Large intestine (tissue), 3 donors: Measurements from ENCODE around the gene WWOX. TPM values are rescaled to one million over a fixed set of nuclear protein-coding genes. Genes with fewer than 3 reads are reported as not detected.
A peak's percentile ranks its signal among the peaks of the same experiment; 100 is the strongest.

Experiments
- DNase-seq, 2 donors: peaks; one replicate each; pipeline versions ENCODE4 v3.0.0 to v3.0.0-alpha.2; 2013
- H3K27ac ChIP-seq: one replicate; pipeline ENCODE4 v1.5.1; 2013; ENCODE audit warnings: low read length
- H3K27me3 ChIP-seq: 2 replicates; pipeline ENCODE4 v1.6.1; 2013; ENCODE audit warnings: low read length; ENCODE audit not compliant: control insufficient read depth, insufficient read depth
- H3K36me3 ChIP-seq: 2 replicates; pipeline ENCODE4 v1.6.1; 2013; ENCODE audit warnings: low read length; ENCODE audit not compliant: control insufficient read depth, insufficient read depth
- H3K4me1 ChIP-seq: one replicate; pipeline ENCODE4 v1.6.1; 2013; ENCODE audit warnings: low read length; ENCODE audit not compliant: control insufficient read depth, insufficient read depth
- H3K4me3 ChIP-seq: one replicate; pipeline ENCODE4 v1.5.1; 2013; ENCODE audit warnings: low read length
- H3K9me3 ChIP-seq: one replicate; pipeline ENCODE4 v1.6.1; 2013; ENCODE audit warnings: mild to moderate bottlenecking, low read depth, low read length, moderate library complexity; ENCODE audit not compliant: control insufficient read depth
- WGBS: methylation state at CpG from one replicate; pipeline ENCODE4 v1.1.5; 2013; ENCODE audit warnings: low lambda C conversion rate; ENCODE audit not compliant: insufficient coverage; 5-methylcytosine and 5-hydroxymethylcytosine counted together
- polyA plus RNA-seq: library from polyadenylated mRNA; unstranded; fragments of 120-200 nt; gene quantifications from one replicate; pipeline ENCODE4 v1.2.1, GENCODE V29; 2013

Gene WWOX
- polyA plus RNA-seq, 1 donor = 16.2 TPM

GRCh38 chr16:79072517-79072916 is 973.1 kb downstream of the WWOX start:
- no peak overlapping the region for H3K4me3 ChIP-seq
- no peaks in the 10 kb centered on the region for H3K27me3 ChIP-seq
- H3K9me3 ChIP-seq = no peaks in the 10 kb centered on the region
- H3K4me1 ChIP-seq = no peaks in the 10 kb centered on the region
- H3K36me3 ChIP-seq = no peaks in the 10 kb centered on the region
- 93% methylated on average over 4 of the region's 4 CpGs for WGBS
- DNase-seq = no peak
- H3K27ac ChIP-seq = no peak overlapping the region

DNA sequence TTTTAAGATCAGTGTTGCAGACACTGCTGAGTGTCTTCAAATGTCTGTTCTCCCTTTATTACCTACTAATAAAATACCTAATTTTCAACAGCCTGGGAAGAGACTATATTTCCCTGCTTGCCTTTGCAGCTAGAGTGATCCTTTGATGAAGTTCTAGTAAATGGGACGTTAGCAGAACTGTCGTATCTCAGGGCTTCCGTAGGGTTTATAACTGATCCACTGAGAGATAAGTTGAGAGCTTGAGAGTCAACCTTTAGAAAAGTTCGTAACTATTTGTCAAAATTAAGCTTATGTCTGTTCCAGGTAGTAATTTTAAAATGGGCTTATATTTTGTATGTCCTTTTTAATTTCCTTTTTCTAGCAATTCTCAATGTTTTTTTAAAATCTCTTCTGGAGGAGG is 974.1 kb downstream of the WWOX start:
- H3K27me3 ChIP-seq = no peaks in the 10 kb centered on the region
- H3K36me3 ChIP-seq = no peaks in the 10 kb centered on the region
- H3K4me3 ChIP-seq = no peak overlapping the region
- no peak for DNase-seq
- H3K4me1 ChIP-seq = no peaks in the 10 kb centered on the region
- no peak overlapping the region for H3K27ac ChIP-seq
- 60% methylated on average over 1 of the region's 4 CpGs for WGBS
- no peaks in the 10 kb centered on the region for H3K9me3 ChIP-seq

DNA sequence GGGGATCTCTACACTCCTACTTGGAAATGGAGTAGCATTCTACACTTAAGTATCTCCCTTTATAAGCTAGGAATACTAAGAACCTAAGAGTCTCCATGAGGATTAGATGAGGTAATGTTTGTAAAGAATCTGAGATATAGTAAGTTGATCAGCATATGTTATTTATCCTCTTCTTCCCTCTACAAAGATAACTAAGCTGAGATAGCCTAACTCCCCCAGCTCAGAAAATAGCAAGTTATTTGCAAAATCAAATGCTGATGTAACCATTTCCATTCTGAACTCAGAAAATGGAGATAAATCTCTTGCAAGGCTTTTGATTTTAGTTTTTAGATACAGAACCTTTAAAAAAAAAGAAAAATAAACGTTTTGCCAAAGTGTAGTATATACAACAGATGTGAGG is 975.1 kb downstream of the WWOX start:
- Histone ChIP-seq H3K4me3 (no peak overlapping the region), H3K4me1 (no peaks in the 10 kb centered on the region), H3K9me3 (no peaks in the 10 kb centered on the region), H3K27ac (no peak overlapping the region), H3K36me3 (no peaks in the 10 kb centered on the region), H3K27me3 (no peaks in the 10 kb centered on the region)
- DNase-seq = no peak
- 60% methylated on average over 1 of the region's 1 CpG for WGBS

DNA sequence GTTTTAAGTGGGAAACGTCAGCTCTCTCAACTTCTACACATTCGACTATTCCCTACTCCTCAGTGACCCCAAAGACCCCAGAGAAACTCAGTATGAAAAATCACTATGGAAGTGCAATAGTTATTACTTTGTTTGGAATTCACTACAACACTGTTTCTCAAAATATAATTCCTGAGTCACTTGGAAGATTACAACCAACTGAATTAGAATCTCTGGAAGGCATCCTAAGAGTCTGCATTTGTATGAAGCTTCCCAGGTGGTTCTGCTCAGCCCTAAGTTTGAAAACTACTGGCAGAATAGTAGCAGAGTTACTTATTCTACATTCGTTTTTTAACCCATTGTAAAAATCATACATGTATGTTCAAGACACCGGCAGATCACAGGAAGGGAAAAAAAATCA is 975.5 kb downstream of the WWOX start:
- no peak overlapping the region for H3K27ac ChIP-seq
- WGBS = no CpG with 5 or more reads among the region's 4 CpGs
- H3K27me3 ChIP-seq = no peaks in the 10 kb centered on the region
- no peak overlapping the region for H3K4me3 ChIP-seq
- H3K9me3 ChIP-seq = no peaks in the 10 kb centered on the region
- no peaks in the 10 kb centered on the region for H3K4me1 ChIP-seq
- no peaks in the 10 kb centered on the region for H3K36me3 ChIP-seq
- no peak for DNase-seq

- no CpG with 5 or more reads among the region's 12 CpGs for WGBS
- no peak overlapping the region for H3K27ac ChIP-seq
- no peaks in the 10 kb centered on the region for H3K9me3 ChIP-seq
- DNase-seq = no peak
- H3K36me3 ChIP-seq = no peaks in the 10 kb centered on the region
- H3K27me3 ChIP-seq = no peaks in the 10 kb centered on the region
- no peak overlapping the region for H3K4me3 ChIP-seq
- peaks cover 5% of the 10 kb centered on the region for H3K4me1 ChIP-seq
Observed at GRCh38 chr16:79076047-79076767, 976.8 kb downstream of the WWOX start.

DNA sequence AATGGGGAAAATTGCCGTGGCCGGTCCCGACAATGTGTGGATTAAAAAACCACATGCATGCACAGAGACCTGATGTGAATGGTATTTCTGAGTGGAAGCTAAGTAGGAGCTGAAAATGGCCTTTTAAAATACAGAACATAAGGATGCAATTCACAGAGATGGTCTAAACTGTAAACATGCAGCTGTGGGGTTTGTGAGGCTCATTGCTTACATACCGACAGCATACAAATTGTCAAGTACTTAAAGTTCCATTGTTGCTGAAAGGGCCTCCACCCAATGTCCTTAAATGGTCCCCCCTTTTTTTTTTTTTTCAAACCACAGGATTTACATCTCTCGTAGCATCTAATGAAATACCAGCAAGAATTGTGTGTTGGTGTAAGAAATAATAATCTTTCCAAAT is 977.9 kb downstream of the WWOX start:
- no peak for DNase-seq
- H3K4me1 ChIP-seq = peaks cover 12% of the 10 kb centered on the region
- H3K9me3 ChIP-seq = no peaks in the 10 kb centered on the region
- H3K27me3 ChIP-seq = no peaks in the 10 kb centered on the region
- H3K4me3 ChIP-seq = no peak overlapping the region
- 80% methylated on average over 1 of the region's 5 CpGs for WGBS
- H3K36me3 ChIP-seq = no peaks in the 10 kb centered on the region
- H3K27ac ChIP-seq = no peak overlapping the region

DNA sequence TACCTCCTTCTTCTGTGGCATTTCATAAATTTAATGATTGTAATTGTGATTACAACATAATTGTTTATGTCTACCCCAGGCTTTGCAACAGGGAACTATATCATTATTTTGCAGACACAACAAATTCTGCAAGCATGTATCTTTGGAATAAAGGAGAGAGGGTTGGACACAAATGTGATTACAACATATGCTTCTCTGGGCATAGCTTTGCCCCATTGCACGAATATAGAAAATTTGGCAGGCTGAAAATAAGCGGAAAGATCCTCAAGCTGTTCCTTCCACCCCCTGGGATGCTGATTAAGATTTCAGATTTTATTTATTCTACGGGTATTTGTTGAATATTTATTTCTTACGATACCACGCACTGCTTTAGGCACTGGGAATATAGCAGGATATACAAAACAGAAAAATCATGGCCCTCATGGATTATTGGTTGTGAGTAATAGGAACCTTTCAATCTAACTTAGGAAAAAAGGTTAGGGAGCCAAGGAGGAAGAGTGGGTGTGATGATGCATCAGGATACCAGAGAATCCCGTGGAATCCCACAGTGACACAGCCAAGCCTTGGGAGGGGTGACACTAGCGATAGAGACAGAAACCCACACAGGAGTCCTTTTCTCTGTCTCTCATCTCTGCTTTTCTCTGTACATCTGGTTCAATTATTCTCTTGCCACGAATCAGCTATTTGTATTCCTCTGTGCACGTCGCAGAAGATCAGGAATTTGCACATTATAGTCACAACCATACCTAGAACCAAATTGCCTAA is 980.4 kb downstream of the WWOX start:
- no peaks in the 10 kb centered on the region for H3K9me3 ChIP-seq
- DNase-seq = no peak
- H3K4me1 ChIP-seq = peaks cover 12% of the 10 kb centered on the region
- H3K27ac ChIP-seq = no peak overlapping the region
- H3K36me3 ChIP-seq = no peaks in the 10 kb centered on the region
- H3K27me3 ChIP-seq = no peaks in the 10 kb centered on the region
- WGBS = 96% methylated on average over 7 of the region's 10 CpGs
- no peak overlapping the region for H3K4me3 ChIP-seq

GRCh38 chr16:79081297-79082066 is 982.0 kb downstream of the WWOX start:
- H3K4me3 ChIP-seq = no peak overlapping the region
- peak; percentile 69 to 85 for DNase-seq
- WGBS = 40% methylated on average over 1 of the region's 12 CpGs

DNA sequence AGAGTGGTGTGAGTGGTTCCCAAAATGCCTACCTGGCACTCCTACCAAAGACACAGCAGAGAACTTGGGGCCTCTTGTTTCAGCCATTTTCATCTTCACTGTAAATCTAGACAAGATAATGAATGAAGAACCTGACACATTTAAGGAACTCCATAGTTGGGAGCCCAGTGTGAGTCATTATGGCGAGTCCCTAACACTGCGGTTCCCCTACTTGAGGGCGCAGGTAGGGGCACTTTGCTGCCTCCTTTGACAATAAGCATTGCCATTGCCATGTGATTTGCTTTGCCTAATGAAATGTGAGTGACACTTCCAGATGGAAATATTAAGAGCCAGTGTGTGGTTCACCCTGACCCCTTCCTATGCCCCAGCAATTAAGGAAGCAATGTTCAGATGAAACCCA is 983.5 kb downstream of the WWOX start:
- H3K27ac ChIP-seq = no peak overlapping the region
- no peak for DNase-seq
- no peaks in the 10 kb centered on the region for H3K9me3 ChIP-seq
- H3K36me3 ChIP-seq = no peaks in the 10 kb centered on the region
- H3K27me3 ChIP-seq = no peaks in the 10 kb centered on the region
- H3K4me1 ChIP-seq = peaks cover 12% of the 10 kb centered on the region
- no CpG with 5 or more reads among the region's 3 CpGs for WGBS
- H3K4me3 ChIP-seq = no peak overlapping the region

More at GRCh38 chr16:79081297-79082066, 982.0 kb downstream of the WWOX start:
- H3K27ac ChIP-seq = peak overlapping the region; percentile 52
- no peaks in the 10 kb centered on the region for H3K36me3 ChIP-seq
- H3K4me1 ChIP-seq = peaks cover 12% of the 10 kb centered on the region
- H3K27me3 ChIP-seq = no peaks in the 10 kb centered on the region
- no peaks in the 10 kb centered on the region for H3K9me3 ChIP-seq

GRCh38 chr16:79083508-79084299 is 984.2 kb downstream of the WWOX start:
- Histone ChIP-seq H3K9me3 (no peaks in the 10 kb centered on the region), H3K36me3 (no peaks in the 10 kb centered on the region), H3K4me1 (peaks cover 12% of the 10 kb centered on the region), H3K4me3 (no peak overlapping the region), H3K27me3 (no peaks in the 10 kb centered on the region), H3K27ac (no peak overlapping the region)
- 100% methylated on average over 2 of the region's 18 CpGs for WGBS
- no peak for DNase-seq
